Vagina (tissue), 2 donors: Measurements from ENCODE around the gene ATP1A3.

Source experiments
- POLR2AphosphoS5 ChIP-seq, 2 donors: sonication (generic); formaldehyde crosslinking; IDR thresholded peaks; one replicate each; pipeline ENCODE4 v1.9.0; 2017; ENCODE audit warnings: antibody characterized with exemption in 2 of 2, mild to moderate bottlenecking in 2 of 2, low read depth in 1 of 2; ENCODE audit not compliant: insufficient read depth in 1 of 2
- TF ChIP-seq, protein P1 (sequence below), 3 experiments: fragments of 450-650 bp in 2 of 3; fragments of 200-600 bp in 1 of 3; sonication (generic) in 1 of 3; IDR thresholded peaks; one replicate each; pipeline ENCODE4 v1.5.1; 2017 to 2019; ENCODE audit warnings: antibody characterized with exemption in 3 of 3, mild to moderate bottlenecking in 2 of 3, moderate library complexity in 2 of 3

DNA sequence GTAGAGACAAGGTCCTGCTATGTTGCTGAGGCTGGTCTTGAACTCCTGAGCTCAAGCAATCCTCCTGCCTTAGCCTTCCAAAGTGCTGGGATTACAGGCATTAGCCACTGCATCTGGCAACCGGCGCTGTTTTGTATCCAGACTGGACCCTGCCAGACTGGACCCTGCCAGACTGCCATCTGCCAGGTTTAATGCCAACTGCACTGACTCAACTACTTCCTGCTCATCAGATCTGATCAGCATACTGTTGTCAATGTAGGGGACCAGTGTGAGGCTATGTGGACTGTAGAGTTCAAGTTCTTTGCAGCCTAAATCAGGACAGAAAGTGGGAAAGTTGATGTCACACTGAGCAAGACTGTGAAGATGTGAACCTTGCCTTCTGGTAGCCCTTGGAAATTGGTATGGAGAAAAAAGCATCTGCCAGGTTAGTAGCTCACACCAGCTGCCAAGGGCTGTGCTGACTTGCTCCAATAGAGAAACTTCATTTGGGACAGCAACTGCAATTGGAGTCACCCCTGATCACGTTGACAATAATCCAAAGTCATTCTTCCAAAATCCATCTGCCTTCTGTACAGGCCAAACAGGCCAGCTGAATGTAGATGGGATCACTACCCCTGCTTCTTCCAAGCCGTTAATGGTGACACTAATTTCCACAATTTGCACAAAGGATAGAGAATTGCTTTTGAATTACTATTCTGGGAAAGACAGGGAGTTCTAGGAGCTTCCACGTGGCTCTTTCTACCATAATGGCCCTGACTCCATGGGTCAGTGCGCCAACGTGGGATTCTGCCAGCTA is 36.8 kb upstream of the ATP1A3 start:
- TF ChIP-seq, protein P1, sequence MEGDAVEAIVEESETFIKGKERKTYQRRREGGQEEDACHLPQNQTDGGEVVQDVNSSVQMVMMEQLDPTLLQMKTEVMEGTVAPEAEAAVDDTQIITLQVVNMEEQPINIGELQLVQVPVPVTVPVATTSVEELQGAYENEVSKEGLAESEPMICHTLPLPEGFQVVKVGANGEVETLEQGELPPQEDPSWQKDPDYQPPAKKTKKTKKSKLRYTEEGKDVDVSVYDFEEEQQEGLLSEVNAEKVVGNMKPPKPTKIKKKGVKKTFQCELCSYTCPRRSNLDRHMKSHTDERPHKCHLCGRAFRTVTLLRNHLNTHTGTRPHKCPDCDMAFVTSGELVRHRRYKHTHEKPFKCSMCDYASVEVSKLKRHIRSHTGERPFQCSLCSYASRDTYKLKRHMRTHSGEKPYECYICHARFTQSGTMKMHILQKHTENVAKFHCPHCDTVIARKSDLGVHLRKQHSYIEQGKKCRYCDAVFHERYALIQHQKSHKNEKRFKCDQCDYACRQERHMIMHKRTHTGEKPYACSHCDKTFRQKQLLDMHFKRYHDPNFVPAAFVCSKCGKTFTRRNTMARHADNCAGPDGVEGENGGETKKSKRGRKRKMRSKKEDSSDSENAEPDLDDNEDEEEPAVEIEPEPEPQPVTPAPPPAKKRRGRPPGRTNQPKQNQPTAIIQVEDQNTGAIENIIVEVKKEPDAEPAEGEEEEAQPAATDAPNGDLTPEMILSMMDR (IDR thresholded peaks at IDR 0.05) = no peak
- TF ChIP-seq POLR2AphosphoS5 (IDR thresholded peaks at IDR 0.05; ENCODE audit: insufficient read depth in 1 of 2, low read depth in 1 of 2) = no peak
